ENCODE measurements around the gene ARHGEF17.

The ARHGEF17 gene

GRCh38 chr11:73359930-73360742, 52.1 kb downstream of the ARHGEF17 start:
- no peak for DNase-seq

GRCh38 chr11:73360743-73361369, 52.8 kb downstream of the ARHGEF17 start:
- no peak for DNase-seq

DNA sequence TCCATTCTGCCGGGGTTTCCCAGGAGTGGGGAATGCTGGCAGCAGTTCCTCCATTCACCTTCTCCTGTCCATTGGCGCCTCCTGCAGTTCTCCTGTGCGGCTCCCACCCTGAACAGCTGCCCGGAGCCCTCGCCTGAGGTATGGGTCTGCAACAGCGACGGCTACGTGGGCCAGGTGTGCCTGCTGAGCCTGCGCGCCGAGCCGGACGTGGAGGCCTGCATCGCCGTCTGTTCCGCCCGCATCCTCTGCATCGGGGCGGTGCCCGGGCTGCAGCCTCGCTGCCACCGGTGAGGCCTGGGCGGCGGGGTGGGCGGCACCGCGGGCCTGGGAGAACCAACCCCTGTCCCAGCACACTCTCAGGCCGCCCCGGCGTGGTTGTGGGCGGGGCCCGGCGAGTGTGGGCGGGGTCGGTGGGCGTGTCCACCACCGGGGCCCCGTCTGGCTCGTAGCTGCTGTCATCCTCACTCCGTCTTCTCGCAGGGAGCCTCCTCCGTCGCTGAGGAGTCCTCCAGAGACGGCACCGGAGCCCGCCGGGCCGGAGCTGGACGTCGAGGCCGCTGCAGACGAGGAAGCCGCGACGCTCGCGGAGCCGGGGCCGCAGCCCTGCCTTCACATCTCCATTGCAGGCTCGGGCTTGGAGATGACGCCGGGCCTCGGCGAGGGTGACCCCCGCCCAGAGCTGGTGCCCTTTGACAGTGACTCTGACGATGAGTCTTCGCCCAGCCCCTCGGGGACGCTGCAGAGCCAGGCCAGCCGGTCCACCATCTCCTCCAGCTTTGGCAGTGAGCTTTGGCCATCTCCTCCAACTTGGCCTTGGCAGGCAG, 54.1 kb downstream of the ARHGEF17 start:
- no peak for DNase-seq

DNA sequence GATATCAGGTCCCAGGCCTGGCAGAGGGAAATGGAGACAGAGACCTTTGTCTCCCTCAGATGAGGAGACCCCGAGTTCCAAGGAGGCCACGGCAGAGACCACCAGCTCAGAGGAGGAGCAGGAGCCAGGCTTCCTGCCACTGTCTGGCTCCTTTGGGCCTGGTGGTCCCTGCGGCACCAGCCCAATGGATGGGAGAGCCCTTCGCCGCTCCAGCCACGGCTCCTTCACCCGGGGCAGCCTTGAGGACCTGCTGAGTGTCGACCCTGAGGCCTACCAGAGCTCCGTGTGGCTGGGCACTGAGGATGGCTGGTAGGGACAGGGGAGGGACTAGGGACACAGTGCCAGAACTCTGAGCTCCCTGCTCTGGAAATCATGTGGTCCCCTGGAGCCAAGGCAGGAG, 55.1 kb downstream of the ARHGEF17 start:
- no peak for DNase-seq

GRCh38 chr11:73365352-73366264, 57.5 kb downstream of the ARHGEF17 start:
- no peak for DNase-seq

- DNase-seq, result no peak
Observed at GRCh38 chr11:73366265-73366610, 58.2 kb downstream of the ARHGEF17 start.

- no peak for DNase-seq
Observed at GRCh38 chr11:73366953-73367352, 58.9 kb downstream of the ARHGEF17 start.

- no peak for DNase-seq
Observed at GRCh38 chr11:73367482-73368024, 59.5 kb downstream of the ARHGEF17 start.

- no peak for DNase-seq
Observed at GRCh38 chr11:73372375-73372993, 64.4 kb downstream of the ARHGEF17 start.

GRCh38 chr11:73374151-73374550, 66.1 kb downstream of the ARHGEF17 start:
- no peak for DNase-seq

GRCh38 chr11:73375830-73376159, 67.7 kb downstream of the ARHGEF17 start:
- DNase-seq, result no peak

GRCh38 chr11:73376160-73376802, 68.2 kb downstream of the ARHGEF17 start, which contains the start of gene RELT:
Gene RELT (plus strand): TSS chr11:73376399. CDS start chr11:73389137, 12,738 bp downstream.
- peak; percentile 73 to 80 for DNase-seq

GRCh38 chr11:73376803-73377629, 68.9 kb downstream of the ARHGEF17 start:
- DNase-seq, result no peak

DNA sequence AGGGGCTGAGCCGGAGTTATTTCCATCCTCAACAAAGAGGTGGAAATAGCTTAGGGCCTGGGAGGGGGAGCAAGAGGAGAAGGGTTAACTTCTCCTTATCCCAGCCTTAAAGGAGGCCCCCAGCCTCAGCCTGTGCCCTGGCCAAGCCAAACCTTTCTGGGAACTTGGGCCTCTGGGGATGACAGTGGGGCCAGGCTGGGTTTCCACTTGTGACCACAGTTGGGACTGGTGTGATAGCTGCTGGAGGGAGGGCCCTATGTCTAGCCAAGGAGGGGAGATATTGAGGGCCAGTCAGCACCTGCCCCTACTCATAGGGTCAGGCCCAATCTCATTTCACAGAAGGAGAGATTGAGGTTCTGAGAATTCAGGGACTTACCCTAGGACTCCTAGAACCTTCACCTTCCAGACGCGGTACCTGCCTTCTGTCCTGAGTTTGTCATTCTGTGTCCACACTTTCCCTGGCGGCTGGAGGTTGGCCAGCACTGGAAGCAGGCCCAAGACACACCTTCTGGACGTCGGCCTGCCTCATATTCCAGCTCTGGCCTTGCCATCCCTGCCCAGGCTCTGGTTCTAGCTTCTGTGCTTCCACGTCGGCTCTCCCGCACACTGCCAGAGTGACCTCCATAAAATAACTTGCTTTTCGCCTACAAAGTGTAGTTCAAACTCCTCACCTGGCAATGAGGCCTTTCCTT, 71.3 kb downstream of the ARHGEF17 start:
- no peak for DNase-seq

DNA sequence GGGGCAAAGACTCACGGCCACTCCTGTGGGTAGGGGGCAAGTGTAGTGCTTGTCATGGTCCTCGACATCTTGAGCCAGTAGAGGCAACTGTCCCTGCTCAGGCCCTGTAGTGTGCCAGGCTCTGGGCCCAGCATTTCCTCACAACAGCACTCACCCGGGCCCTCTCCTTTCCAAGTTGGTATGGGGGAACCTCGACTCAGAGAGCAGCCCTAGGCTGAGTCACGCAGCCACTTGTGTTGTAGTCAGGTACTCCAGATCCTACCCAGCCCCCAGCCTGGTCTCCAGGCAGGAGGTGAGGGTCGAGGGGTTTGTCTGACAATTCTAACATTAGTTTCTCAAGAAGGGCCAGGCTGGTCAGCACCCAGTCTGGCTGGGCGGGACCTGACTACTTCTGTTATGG, 72.3 kb downstream of the ARHGEF17 start:
- DNase-seq, result no peak

DNA sequence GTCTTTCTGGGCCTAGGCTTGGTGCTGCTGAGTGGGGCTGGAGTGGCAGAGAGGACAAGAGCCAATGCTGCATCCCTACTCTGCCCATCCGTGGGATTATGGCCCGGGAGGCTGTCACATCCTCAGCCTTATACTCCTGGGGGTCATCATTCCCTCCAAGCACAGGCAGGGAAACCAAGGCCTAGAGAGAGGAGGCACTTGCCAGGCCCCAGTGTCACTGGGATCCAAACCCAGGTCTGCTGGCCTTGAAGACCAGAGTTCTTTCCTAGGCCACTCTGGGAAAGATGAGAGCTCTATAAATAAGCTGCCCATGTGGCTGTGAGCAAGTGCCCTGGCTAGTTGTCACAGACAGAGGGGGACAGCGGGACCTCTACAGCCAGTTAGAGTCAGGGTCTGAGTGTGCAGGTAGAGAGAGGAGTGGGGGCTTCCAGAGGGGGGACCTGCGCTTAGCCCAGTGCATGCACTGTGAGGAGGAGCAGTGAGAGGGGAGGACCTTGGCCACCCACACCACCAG, 72.9 kb downstream of the ARHGEF17 start:
- no peak for DNase-seq

- no peak for DNase-seq
Observed at GRCh38 chr11:73381589-73381988, 73.5 kb downstream of the ARHGEF17 start.

- no peak for DNase-seq
Observed at GRCh38 chr11:73382183-73382582, 74.1 kb downstream of the ARHGEF17 start.

DNA sequence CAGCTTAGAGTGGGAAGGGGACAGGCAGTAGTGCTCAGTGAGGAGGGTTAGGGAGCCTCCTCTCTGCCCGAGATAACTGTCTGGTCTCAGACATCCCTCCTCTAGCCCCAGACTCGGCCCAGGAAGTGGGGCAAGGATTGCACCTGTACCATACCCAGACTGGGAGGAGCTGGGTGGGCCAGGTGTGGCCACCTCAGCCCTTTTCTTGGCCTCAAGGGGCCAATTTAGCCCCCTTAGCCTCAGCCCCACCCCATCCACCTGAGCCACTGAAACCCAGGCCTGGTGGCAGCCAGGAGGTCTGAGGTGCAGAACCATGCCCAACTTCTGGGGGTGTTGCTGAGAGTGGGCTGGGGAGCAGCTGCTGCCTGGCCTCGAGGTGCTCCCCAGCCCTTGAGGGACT, 74.7 kb downstream of the ARHGEF17 start:
- DNase-seq, result no peak
